Stimulated activated CD8-positive, alpha-beta memory T cell treated with anti-CD3 and anti-CD28 coated beads, Interleukin-7, amount 100 ng/mL, for 1 hour (primary cell): ENCODE results near the gene APRT.
"Not testable (repeated sequence)": the region's sequence is repeated elsewhere in the genome, so short reads cannot be mapped to it uniquely, and the experiment has no call there.

Experiments
- DNase-seq, 2 donors: peaks; one replicate each; pipeline ENCODE4 v3.0.0-alpha.2; 2020; ENCODE audit warnings: low read depth in 2 of 2

The APRT gene

GRCh38 chr16:88772871-88773811 is 38.6 kb downstream of the APRT start:
- DNase-seq, result no peak

- DNase-seq, result not testable (repeated sequence)
These were observed 39.9 kb downstream of the APRT start for GRCh38 chr16:88771781-88772180.

GRCh38 chr16:88771294-88771772 is 40.4 kb downstream of the APRT start:
- no peak for DNase-seq

GRCh38 chr16:88770461-88771293 is 41.1 kb downstream of the APRT start:
- no peak for DNase-seq

GRCh38 chr16:88769617-88770460 is 41.9 kb downstream of the APRT start:
- DNase-seq, result no peak

- no peak for DNase-seq
These were observed 43.5 kb downstream of the APRT start for GRCh38 chr16:88768071-88768783.

- DNase-seq, result no peak
These were observed 44.1 kb downstream of the APRT start for GRCh38 chr16:88767546-88768070.

- no peak for DNase-seq
These were observed 44.8 kb downstream of the APRT start for GRCh38 chr16:88766975-88767374.

- no peak for DNase-seq
These were observed 46.8 kb downstream of the APRT start for GRCh38 chr16:88764913-88765349.

GRCh38 chr16:88764080-88764479 is 47.6 kb downstream of the APRT start:
- DNase-seq, result no peak

GRCh38 chr16:88763502-88764053 is 48.1 kb downstream of the APRT start:
- no peak for DNase-seq

- no peak for DNase-seq
These were observed 48.8 kb downstream of the APRT start for GRCh38 chr16:88762941-88763340.

GRCh38 chr16:88762258-88762870 is 49.4 kb downstream of the APRT start:
- no peak for DNase-seq

- no peak for DNase-seq
These were observed 49.9 kb downstream of the APRT start for GRCh38 chr16:88761830-88762229.

GRCh38 chr16:88761143-88761534 is 50.6 kb downstream of the APRT start:
- no peak for DNase-seq

GRCh38 chr16:88760424-88761142 is 51.1 kb downstream of the APRT start:
- no peak for DNase-seq

- DNase-seq, result no peak
These were observed 51.8 kb downstream of the APRT start for GRCh38 chr16:88759976-88760350.
